Naive B cell (primary cell): ENCODE results near the gene COL9A3. TPM values are rescaled to one million over a fixed set of nuclear protein-coding genes. Genes with fewer than 3 reads are reported as not detected.

ENCODE experiments used
- ATAC-seq, 2 donors: fragments of 150-1000 bp; cut with Tn5 transposase; 2 replicates each; pipeline ENCODE4 v1.10.0; 2021; ENCODE audit warnings: low read depth in 2 of 2, mild to moderate bottlenecking in 2 of 2, moderate library complexity in 2 of 2
- DNase-seq: peaks from one replicate; pipeline ENCODE4 v3.0.0; 2022
- H3K27ac Mint-ChIP-seq, 6 donors: one replicate each; pipeline ENCODE4 v1.8.0; 2020 to 2022; ENCODE audit warnings: mild to moderate bottlenecking in 6 of 6, mixed read lengths in 6 of 6, moderate library complexity in 5 of 6, inconsistent platforms in 2 of 6
- H3K27me3 Mint-ChIP-seq, 3 donors: one replicate each; pipeline ENCODE4 v1.8.0; 2021 to 2022; ENCODE audit warnings: mixed read lengths in 3 of 3, mild to moderate bottlenecking in 1 of 3
- H3K36me3 Mint-ChIP-seq, 2 donors: one replicate each; pipeline ENCODE4 v1.8.0; 2020 to 2022; ENCODE audit warnings: mixed read lengths in 2 of 2, inconsistent platforms in 1 of 2, mild to moderate bottlenecking in 1 of 2
- H3K4me1 Mint-ChIP-seq, 3 donors: one replicate each; pipeline ENCODE4 v1.8.0; 2020 to 2022; ENCODE audit warnings: mixed read lengths in 3 of 3, inconsistent platforms in 1 of 3, mild to moderate bottlenecking in 1 of 3, moderate library complexity in 1 of 3
- H3K4me3 Mint-ChIP-seq, 8 donors: one replicate each; pipeline ENCODE4 v1.8.0; 2020 to 2022; ENCODE audit warnings: mild to moderate bottlenecking in 8 of 8, mixed read lengths in 8 of 8, moderate library complexity in 8 of 8, inconsistent platforms in 2 of 8
- H3K9me3 Mint-ChIP-seq, 7 donors: one replicate each; pipeline ENCODE4 v1.8.0; 2020 to 2022; ENCODE audit warnings: mixed read lengths in 7 of 7, mild to moderate bottlenecking in 5 of 7, inconsistent platforms in 2 of 7, moderate library complexity in 1 of 7
- polyA plus RNA-seq, 6 donors: library from polyadenylated mRNA; unstranded; fragments of 300-500 nt; fragmentation: Illumina TruSeq; gene quantifications; one replicate each; pipeline ENCODE4 v1.2.3, GENCODE V29; 2021; ENCODE audit warnings: low read depth in 6 of 6

The COL9A3 gene
- polyA plus RNA-seq, 6 donors from 2014 or later, result 1.2 to 19.6 (median 2.6) TPM

DNA sequence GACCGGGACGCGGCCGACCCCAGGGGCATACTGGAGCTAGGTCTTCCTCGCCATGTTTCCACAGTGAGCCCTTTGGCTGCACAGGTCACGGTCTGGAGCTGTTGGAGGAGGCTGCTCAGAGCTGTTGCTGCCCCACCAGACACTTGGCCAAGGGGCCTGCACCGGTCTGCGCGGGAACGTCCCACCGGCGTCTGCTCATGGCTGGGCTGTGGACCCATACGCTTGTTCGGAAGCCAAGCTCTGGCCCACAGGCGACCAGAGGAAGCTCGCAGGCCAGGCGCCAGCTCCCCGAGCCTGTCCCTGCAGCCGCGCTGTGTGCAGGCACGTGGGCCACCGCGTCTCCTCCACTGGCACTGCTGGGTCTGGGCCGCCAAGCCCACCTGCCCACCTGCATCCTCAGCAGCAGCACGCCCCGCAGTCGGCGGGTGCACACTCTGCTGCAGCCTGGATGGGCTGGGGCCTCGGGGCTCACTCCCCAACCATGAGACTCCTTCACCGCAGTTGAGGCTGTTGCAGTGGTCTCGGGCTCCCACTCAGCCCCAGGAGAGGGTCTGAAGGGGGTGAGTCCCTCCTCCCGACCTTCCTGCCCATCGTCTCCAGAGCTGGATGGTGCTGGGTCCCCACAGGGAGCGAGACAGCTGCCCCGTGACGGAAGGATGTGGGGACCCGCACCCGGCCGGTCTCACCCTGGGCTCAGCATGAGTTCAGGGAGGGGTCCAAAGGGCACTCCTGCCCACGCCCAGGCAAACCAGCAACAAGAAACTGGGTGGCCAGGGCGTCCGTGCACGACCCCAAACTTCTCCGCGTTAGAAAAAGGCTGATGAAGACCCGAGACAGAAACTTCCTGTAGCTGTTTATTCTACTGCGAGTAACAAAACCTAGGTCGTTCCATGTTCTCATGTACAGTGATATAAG is 60.3 kb downstream of the COL9A3 start:
- Mint-ChIP-seq H3K4me3 (no peak overlapping the region), H3K4me1 (peaks cover 10 to 22% (median 16%) of the 10 kb centered on the region in 3 donors), H3K36me3 (peaks cover 0 to 9% of the 10 kb centered on the region in 2 donors), H3K9me3 (no peaks in the 10 kb centered on the region), H3K27me3 (peaks cover 5 to 19% (median 7%) of the 10 kb centered on the region in 3 donors), H3K27ac (peak overlapping the region in 1 of 6 donors; percentile 3)
- DNase-seq (no peak), ATAC-seq (peak in 1 of 2 donors; percentile 11)

- Mint-ChIP-seq H3K4me3 (no peak overlapping the region), H3K36me3 (peaks cover 0 to 9% of the 10 kb centered on the region in 2 donors), H3K27me3 (peaks cover 0 to 7% (median 3%) of the 10 kb centered on the region in 3 donors), H3K27ac (no peak overlapping the region), H3K9me3 (no peaks in the 10 kb centered on the region), H3K4me1 (peaks cover 10 to 19% (median 13%) of the 10 kb centered on the region in 3 donors)
- no peak for DNase-seq
- no peak for ATAC-seq
Measured at GRCh38 chr20:62878244-62879038, 61.6 kb downstream of the COL9A3 start.

DNA sequence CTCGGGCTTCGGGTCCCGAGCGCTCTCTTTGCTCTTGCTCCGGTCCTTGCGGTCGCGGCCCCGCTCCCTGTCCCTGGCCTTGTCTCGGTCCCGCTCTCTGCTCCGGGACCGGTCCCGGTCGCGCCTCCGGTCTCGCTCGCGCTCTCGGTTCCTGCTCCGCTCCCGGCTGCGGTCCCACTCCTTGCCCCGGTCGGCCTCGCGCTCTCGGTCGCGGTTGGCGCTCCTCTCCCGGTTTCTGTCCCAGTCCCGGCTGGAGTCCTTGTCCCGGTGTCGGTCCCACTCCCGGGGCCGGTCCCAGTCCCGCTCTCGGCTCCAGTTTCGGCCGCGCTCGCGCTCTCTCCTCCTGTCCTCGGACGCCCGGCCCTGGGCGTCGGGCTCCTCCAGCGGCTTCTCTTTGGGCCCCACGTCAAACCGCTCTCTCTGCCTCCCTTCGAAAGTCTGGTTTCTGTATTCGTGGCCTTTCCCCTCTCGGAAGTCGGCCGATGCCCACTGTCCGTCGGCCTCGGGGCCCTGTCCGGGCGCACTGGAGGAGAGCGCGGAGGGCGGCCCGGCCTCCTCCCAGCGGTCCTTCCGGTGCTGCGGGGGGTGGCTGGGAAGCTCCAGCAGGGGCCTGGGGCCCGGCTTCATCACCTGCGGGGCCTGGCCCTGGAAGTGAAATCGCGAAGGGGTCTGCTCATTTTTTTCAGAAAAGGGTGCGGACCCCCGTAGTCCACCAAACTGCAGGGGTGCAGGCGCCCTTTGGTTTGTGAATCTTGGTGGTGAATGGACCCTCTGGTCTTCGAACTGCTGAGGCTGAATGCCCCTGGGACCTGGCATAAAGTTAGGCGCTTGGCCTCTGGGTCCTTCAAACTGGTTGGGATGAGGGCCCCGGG is 62.7 kb downstream of the COL9A3 start:
- Mint-ChIP-seq H3K4me3 (no peak overlapping the region), H3K27ac (no peak overlapping the region), H3K4me1 (peaks cover 9 to 14% (median 10%) of the 10 kb centered on the region in 3 donors)

DNA sequence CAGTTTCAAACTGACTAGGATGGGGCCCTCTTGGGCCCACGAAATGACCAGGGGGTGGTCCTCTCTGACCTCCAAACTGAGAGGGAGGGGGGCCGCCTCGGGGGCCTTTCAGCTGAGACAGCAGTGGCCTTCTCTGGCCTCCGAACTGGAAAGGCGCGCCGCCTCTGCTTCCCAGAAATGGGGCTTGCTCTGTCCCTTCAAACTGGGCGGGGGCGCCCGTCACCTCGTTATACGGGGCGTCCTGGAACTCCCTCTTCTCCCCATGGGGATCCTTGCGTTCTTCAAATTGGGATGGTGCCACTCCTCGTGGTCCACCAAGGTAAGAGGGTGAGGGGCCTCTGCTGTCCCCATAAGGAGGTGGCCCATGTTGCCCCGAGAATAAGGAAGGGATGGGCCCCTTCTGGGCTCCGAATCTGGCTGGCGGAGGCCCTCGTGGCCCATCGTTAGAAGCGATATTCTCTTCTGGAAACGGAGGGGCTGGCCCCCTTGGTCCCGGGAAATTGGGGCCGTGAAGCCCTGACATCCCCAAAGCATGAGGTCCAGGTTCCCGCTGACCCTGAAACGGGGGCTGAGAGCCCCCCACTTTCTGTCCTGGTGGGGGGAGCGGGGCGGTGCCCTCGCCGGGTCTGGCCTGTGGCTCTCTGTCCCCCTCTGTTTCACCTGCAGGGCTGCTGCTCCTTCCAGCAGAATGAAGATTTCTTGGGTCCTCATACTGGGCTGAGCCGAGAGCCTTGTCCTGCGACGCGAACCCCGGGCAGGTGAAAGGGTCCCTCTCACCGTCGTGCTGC is 63.5 kb downstream of the COL9A3 start:
- DNase-seq (no peak), ATAC-seq (no peak)
- no peaks in the 10 kb centered on the region for H3K27me3 Mint-ChIP-seq
- no peak overlapping the region for H3K27ac Mint-ChIP-seq
- H3K9me3 Mint-ChIP-seq, result no peaks in the 10 kb centered on the region
- no peak overlapping the region for H3K4me3 Mint-ChIP-seq
- peaks cover 0 to 9% of the 10 kb centered on the region in 2 donors for H3K36me3 Mint-ChIP-seq
- peaks cover 6 to 11% (median 8%) of the 10 kb centered on the region in 3 donors for H3K4me1 Mint-ChIP-seq

More for the DNA sequence above, 62.7 kb downstream of the COL9A3 start:
- no peak for DNase-seq
- Mint-ChIP-seq H3K9me3 (no peaks in the 10 kb centered on the region), H3K36me3 (peaks cover 0 to 9% of the 10 kb centered on the region in 2 donors), H3K27me3 (peaks cover 0 to 1% (median 0%) of the 10 kb centered on the region in 3 donors)
- ATAC-seq, result no peak

DNA sequence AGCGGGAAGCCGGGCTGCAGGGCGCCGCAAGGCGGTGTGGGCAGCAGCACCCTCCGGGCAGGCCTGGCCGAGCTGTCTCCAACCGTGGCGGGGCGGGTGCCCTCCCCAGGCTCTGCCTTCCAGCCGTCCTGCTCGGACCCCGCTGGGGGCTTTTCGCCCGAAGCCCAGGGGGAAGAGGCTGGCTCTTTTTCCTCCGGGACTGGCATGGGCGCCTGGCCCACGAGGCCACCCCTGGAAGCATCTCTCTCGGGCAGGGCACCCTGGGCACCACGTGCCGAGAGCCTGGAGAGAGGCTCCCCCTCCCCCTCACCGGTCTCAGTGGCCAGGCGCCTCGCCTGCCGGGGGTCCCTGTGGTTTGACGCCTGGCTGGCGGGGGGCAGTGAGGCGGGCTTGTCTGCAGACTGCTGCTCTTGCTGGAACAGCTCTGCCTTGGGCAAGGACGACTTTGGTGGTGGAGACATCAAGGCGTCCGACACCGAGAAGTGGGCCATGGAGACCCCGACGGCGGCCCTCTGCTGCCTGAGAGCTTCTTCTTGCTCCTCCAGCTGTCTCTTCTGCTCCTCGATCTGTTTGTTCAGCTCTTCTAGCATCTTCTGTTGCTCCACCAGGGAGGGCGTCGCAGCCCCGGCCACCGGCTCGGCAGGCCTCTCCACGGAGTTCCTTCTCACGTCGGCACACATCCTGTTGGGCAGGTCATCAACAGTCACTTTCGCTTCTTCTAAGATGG is 64.2 kb downstream of the COL9A3 start:
- Mint-ChIP-seq H3K4me1 (peaks cover under 1 to 4% (median 4%) of the 10 kb centered on the region in 3 donors), H3K4me3 (no peak overlapping the region), H3K27ac (peak overlapping the region in 2 of 6 donors; percentile 34 to 88), H3K27me3 (no peaks in the 10 kb centered on the region), H3K9me3 (no peaks in the 10 kb centered on the region), H3K36me3 (peaks cover 0 to 9% of the 10 kb centered on the region in 2 donors)
- ATAC-seq, result no peak
- DNase-seq, result no peak

DNA sequence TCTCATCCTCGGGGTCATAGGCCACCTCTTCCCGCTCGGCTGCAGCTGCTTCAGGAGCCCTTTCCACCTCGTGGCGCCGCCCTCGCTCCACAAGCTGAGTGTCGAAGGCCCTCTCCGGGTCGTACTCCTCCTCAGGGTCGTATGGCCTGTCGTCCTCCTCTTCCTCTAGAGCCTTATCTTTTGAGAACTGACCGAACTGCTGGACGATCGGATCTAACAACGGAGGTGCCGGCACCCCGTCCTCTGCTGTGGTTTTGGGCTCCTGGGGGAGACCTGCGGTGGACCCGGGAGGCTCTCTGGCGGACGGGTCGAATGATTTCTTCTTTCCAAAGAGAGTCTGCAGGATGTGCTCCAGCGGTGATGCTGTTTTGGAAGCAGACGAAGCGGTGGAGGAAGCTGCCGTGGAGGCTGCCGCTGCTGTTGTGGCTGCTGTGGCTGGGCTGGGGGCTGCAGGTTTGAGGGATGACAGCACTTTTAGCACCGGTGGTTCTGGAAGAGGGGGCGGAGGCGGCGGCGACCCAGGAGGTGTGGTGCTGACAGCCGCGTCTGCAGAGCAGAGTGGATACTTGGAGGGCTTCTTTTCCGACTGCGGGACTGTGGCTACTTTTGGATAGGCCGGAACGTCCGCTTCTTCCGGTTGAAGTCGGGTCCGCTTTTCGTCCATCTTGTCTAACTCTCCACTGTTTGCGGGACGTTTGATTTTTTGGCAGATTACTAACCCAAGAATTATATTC is 65.0 kb downstream of the COL9A3 start:
- H3K27ac Mint-ChIP-seq, result peak overlapping the region in 1 of 6 donors; percentile 34
- ATAC-seq (no peak), DNase-seq (no peak)
- H3K27me3 Mint-ChIP-seq, result no peaks in the 10 kb centered on the region
- peaks cover 0 to 4% (median 3%) of the 10 kb centered on the region in 3 donors for H3K4me1 Mint-ChIP-seq
- H3K9me3 Mint-ChIP-seq, result no peaks in the 10 kb centered on the region
- H3K4me3 Mint-ChIP-seq, result no peak overlapping the region
- H3K36me3 Mint-ChIP-seq, result peaks cover 0 to 9% of the 10 kb centered on the region in 2 donors

DNA sequence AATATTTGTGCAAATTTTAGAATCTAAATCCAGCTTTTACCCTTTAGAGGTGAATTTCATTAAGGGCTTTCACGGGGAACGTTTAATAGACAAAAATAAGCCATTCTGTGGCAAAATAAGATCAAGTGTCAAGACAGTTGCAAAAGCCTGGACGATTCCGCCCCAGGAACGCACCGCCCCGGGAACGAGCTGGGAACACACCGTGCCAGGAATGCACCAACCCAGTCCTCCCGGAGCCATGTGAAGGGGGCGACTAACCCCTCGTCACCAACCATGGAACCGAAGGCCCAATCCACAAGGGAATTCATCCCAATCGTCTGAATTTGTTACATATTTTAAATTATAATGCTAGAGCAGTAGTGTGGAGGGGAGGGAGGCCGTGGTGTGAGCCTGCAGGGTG is 65.6 kb downstream of the COL9A3 start:
- Mint-ChIP-seq H3K36me3 (peaks cover 0 to 9% of the 10 kb centered on the region in 2 donors), H3K4me3 (no peak overlapping the region), H3K27me3 (no peaks in the 10 kb centered on the region)

DNA sequence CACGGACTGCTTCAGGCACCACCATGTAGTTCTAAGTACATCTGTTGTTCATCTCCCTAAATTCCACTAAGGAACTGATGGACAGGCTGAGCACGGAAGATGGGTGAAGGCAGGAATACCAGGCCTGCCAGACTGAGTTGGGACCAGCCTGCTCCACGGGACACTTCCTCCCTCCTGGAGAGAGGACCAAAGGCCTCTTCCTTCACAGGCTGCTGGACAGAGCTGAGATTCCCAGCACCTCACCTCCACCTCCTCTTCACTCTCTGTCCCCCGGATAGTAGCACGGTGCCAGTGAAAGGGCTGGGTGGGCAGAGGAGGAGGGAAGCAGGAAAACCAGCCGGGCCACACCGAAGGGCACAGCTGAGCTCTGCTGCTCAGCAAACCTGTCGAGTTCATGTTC is 67.7 kb downstream of the COL9A3 start:
- H3K27ac Mint-ChIP-seq, result peak overlapping the region in 1 of 6 donors; percentile 45
- H3K9me3 Mint-ChIP-seq, result no peaks in the 10 kb centered on the region
- DNase-seq (no peak), ATAC-seq (no peak)
- no peaks in the 10 kb centered on the region for H3K27me3 Mint-ChIP-seq
- H3K4me1 Mint-ChIP-seq, result peaks cover 0 to 4% (median 0%) of the 10 kb centered on the region in 3 donors
- H3K4me3 Mint-ChIP-seq, result no peak overlapping the region
- H3K36me3 Mint-ChIP-seq, result peaks cover 0 to 9% of the 10 kb centered on the region in 2 donors

More for the DNA sequence above, 65.6 kb downstream of the COL9A3 start:
- Mint-ChIP-seq H3K4me1 (peaks cover 0 to 4% (median 3%) of the 10 kb centered on the region in 3 donors), H3K9me3 (no peaks in the 10 kb centered on the region), H3K27ac (no peak overlapping the region)
- no peak for DNase-seq
- no peak for ATAC-seq

DNA sequence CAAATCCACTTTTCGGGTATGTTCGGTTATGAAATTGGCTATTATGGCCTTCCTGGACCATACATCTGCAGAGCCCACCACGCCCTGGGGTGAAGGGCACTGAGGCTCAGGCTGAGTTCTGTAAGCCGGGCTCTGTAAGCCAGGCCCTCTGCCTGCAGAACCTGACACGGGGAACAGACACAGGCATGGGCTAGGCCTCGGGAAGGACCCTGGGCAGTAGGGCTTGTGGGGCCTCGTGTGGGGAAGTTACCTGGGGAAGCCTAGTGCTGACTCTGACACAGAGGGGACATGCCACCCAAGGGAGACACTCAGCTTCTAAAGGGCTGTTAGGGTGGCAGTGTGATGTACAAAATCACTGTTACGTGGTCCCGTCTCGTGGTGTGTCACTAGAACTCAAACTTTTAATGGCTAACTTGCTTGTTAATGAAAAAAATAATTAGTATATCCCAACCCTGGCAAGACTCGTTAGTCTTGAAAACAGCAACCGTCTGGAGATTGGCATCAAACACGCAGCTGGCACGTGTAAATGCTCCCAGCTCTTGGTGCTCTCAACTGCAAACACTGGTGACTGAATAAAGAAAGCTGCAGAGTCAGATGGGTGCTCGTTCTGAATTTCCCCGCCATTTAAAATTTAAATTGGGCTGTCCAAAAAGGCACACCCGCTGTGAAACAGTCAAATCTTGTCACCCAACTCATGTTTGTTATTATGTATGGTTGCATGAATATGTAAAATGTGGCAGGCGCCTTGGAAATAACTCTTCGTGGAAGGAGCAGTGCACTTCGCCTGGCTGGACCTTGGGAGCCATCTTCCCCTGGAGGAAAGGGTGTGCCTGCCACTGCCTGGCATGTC is 68.4 kb downstream of the COL9A3 start:
- DNase-seq (no peak), ATAC-seq (no peak)
- Mint-ChIP-seq H3K27me3 (no peaks in the 10 kb centered on the region), H3K27ac (no peak overlapping the region), H3K36me3 (peaks cover 0 to 9% of the 10 kb centered on the region in 2 donors), H3K4me3 (no peak overlapping the region), H3K4me1 (peaks cover 0 to 4% (median 0%) of the 10 kb centered on the region in 3 donors), H3K9me3 (no peaks in the 10 kb centered on the region)

- H3K36me3 Mint-ChIP-seq, result peaks cover 2 to 9% of the 10 kb centered on the region in 2 donors
- H3K9me3 Mint-ChIP-seq, result no peaks in the 10 kb centered on the region
- DNase-seq (no peak), ATAC-seq (no peak)
- no peak overlapping the region for H3K4me3 Mint-ChIP-seq
- H3K27me3 Mint-ChIP-seq, result no peaks in the 10 kb centered on the region
- no peak overlapping the region for H3K27ac Mint-ChIP-seq
- peaks cover 0 to 4% (median 0%) of the 10 kb centered on the region in 3 donors for H3K4me1 Mint-ChIP-seq
Measured at GRCh38 chr20:62885896-62886708, 69.3 kb downstream of the COL9A3 start.
